ENCODE measurements around the gene ARFIP2. TPM values are rescaled to one million over a fixed set of nuclear protein-coding genes. Genes with fewer than 3 reads are reported as not detected.

Gene ARFIP2
- total RNA-seq, 6 donors from 2014 or later: 41.7 to 80.7 (median 54.6) TPM

DNA sequence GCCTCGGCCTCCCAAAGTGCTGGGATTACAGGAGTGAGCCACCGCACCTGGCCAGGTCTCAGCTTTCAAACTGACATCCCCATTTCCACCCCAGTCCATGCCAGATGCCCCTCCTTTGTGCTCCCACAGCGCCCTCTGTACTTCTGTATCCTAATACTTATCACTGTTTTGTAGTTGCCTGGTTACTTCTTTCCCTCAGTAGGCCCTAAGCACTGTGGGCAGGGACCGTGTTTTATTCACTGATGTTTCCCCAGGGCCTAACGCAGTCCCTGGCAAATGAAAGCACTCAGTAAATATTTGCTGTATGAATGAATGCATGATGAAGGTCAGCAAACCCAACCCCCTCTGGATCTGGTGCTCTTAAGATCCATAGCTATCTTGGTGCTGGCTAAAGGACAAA lies 5.2 kb downstream of the ARFIP2 start:
- peaks cover 0 to 33% (median 25%) of the 10 kb centered on the region in 4 donors for H3K36me3 ChIP-seq
- TF ChIP-seq EP300 (IDR thresholded peaks at IDR 0.05) (no peak), POLR2A (IDR thresholded peaks at IDR 0.05) (no peak), POLR2AphosphoS5 (IDR thresholded peaks at IDR 0.05) (no peak)
- TF ChIP-seq, protein P1, sequence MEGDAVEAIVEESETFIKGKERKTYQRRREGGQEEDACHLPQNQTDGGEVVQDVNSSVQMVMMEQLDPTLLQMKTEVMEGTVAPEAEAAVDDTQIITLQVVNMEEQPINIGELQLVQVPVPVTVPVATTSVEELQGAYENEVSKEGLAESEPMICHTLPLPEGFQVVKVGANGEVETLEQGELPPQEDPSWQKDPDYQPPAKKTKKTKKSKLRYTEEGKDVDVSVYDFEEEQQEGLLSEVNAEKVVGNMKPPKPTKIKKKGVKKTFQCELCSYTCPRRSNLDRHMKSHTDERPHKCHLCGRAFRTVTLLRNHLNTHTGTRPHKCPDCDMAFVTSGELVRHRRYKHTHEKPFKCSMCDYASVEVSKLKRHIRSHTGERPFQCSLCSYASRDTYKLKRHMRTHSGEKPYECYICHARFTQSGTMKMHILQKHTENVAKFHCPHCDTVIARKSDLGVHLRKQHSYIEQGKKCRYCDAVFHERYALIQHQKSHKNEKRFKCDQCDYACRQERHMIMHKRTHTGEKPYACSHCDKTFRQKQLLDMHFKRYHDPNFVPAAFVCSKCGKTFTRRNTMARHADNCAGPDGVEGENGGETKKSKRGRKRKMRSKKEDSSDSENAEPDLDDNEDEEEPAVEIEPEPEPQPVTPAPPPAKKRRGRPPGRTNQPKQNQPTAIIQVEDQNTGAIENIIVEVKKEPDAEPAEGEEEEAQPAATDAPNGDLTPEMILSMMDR (IDR thresholded peaks at IDR 0.05): no peak
- H3K27ac ChIP-seq: peak overlapping the region in 1 of 4 donors; percentile 98
- DNase-seq (no peak), ATAC-seq (ENCODE audit: low FRiP score in 2 of 2) (no peak)
- H3K4me1 ChIP-seq: peaks cover 25 to 46% (median 30%) of the 10 kb centered on the region in 4 donors
- H3K9me3 ChIP-seq: no peaks in the 10 kb centered on the region
- no peaks in the 10 kb centered on the region for H3K27me3 ChIP-seq
- 72 to 76% methylated on average over 5 of the region's 5 CpGs for WGBS, 2 donors
- no peak overlapping the region for H3K4me3 ChIP-seq

GRCh38 chr11:6474806-6475500 lies 6.2 kb downstream of the ARFIP2 start:
- TF ChIP-seq, protein P1 (IDR thresholded peaks at IDR 0.05): no peak
- TF ChIP-seq POLR2A (IDR thresholded peaks at IDR 0.05) (no peak), EP300 (IDR thresholded peaks at IDR 0.05) (no peak), POLR2AphosphoS5 (IDR thresholded peaks at IDR 0.05) (no peak)
- no peaks in the 10 kb centered on the region for H3K27me3 ChIP-seq
- peak overlapping the region; percentile 85 to 98 (median 93) for H3K27ac ChIP-seq
- WGBS, 2 donors: 69 to 81% methylated on average over 3 of the region's 3 CpGs
- ATAC-seq (ENCODE audit: low FRiP score in 2 of 2) (no peak), DNase-seq (no peak)
- H3K4me1 ChIP-seq: peaks cover 16 to 37% (median 21%) of the 10 kb centered on the region in 4 donors
- H3K4me3 ChIP-seq: no peak overlapping the region
- H3K36me3 ChIP-seq: peaks cover 0 to 33% (median 25%) of the 10 kb centered on the region in 4 donors
- H3K9me3 ChIP-seq: no peaks in the 10 kb centered on the region

DNA sequence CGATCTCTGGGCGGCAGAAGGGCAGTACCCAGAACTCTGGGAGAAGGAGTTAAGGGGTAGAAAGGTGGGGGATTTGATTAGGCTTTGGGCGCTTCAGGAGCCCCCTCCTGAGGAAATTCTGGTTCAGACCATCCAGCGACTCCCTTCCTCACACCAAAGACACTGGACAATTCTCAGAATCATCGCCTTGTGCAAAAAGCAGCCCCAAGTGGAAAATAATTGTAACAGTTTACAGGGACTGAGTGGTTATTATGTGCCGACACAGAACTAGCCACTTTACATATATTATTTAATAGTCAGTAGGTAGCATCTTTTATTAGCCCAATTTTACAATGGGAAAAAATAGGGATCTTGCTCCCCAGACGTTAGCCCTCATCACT lies 6.7 kb downstream of the ARFIP2 start:
- H3K4me1 ChIP-seq: peaks cover 15 to 36% (median 21%) of the 10 kb centered on the region in 4 donors
- H3K27ac ChIP-seq: peak overlapping the region; percentile 85 to 98 (median 93)
- no peaks in the 10 kb centered on the region for H3K9me3 ChIP-seq
- WGBS, 2 donors: 25 to 43% methylated on average over 4 to 7 of the region's 7 CpGs
- TF ChIP-seq POLR2A (IDR thresholded peaks at IDR 0.05) (no peak), EP300 (IDR thresholded peaks at IDR 0.05) (no peak), POLR2AphosphoS5 (IDR thresholded peaks at IDR 0.05) (no peak)
- TF ChIP-seq, protein P1 (IDR thresholded peaks at IDR 0.05): no peak
- H3K36me3 ChIP-seq: peaks cover 0 to 30% (median 25%) of the 10 kb centered on the region in 4 donors
- H3K27me3 ChIP-seq: no peaks in the 10 kb centered on the region
- DNase-seq (no peak), ATAC-seq (ENCODE audit: low FRiP score in 2 of 2) (no peak)
- peak overlapping the region; percentile 8 to 89 (median 68) for H3K4me3 ChIP-seq

- H3K4me1 ChIP-seq: peaks cover 22 to 43% (median 27%) of the 10 kb centered on the region in 4 donors
- ATAC-seq (ENCODE audit: low FRiP score in 2 of 2) (peak; percentile 88 to 95), DNase-seq (peak; percentile 96 to 99)
- peak within 1 kb of the TSS; percentile 85 to 98 (median 93) for H3K27ac ChIP-seq
- 0 to 9% methylated on average over 6 to 9 of the region's 87 CpGs for WGBS, 2 donors
- H3K36me3 ChIP-seq: peaks cover 0 to 23% (median 21%) of the 10 kb centered on the region in 4 donors
- TF ChIP-seq EP300 (IDR thresholded peaks at IDR 0.05) (no peak), POLR2AphosphoS5 (IDR thresholded peaks at IDR 0.05) (peak; percentile 16 to 64), POLR2A (IDR thresholded peaks at IDR 0.05) (peak in 2 of 4 donors; percentile 87 to 90)
- TF ChIP-seq, protein P1 (IDR thresholded peaks at IDR 0.05): peak in 1 of 6 experiments; percentile 2
- H3K27me3 ChIP-seq: no peaks in the 10 kb centered on the region
- no peaks in the 10 kb centered on the region for H3K9me3 ChIP-seq
- peak within 1 kb of the TSS; percentile 55 to 89 (median 79) for H3K4me3 ChIP-seq
Observed at GRCh38 chr11:6473451-6474412, 7.4 kb downstream of the ARFIP2 start, which contains the start of gene TRIM3. Gene TRIM3, minus strand, starts transcription at chr11:6473941. Its CDS starts 8,246 bp downstream, at chr11:6465695.
